Medulla oblongata (tissue), 1 donor: ENCODE results near the gene FZD7.

Source experiments
- DNase-seq: peaks from one replicate; pipeline ENCODE4 v3.0.0-alpha.2; 2015; ENCODE audit errors: extremely low spot score

Gene FZD7

DNA sequence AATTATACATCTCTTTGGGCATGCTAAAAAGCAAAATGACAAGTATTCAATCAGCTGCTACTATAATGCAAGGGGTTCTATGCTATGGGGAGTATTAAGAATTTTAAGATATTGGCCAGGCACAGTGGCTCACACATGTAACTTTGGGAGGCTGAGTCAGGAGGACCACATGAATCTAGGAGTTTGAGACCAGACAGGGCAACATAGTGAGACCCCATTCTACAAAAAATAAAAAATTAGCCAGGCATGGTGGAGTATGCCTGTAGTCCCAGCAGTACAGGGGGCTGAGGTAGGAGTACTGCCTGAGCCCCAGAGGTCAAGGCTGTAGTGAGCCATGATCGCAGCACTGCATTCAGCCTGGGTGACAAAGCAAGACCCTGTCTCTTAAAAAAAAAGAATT, 33.9 kb downstream of the FZD7 start:
- no peak for DNase-seq

- no peak for DNase-seq
Observed at GRCh38 chr2:202069170-202070067, 35.8 kb downstream of the FZD7 start.

DNA sequence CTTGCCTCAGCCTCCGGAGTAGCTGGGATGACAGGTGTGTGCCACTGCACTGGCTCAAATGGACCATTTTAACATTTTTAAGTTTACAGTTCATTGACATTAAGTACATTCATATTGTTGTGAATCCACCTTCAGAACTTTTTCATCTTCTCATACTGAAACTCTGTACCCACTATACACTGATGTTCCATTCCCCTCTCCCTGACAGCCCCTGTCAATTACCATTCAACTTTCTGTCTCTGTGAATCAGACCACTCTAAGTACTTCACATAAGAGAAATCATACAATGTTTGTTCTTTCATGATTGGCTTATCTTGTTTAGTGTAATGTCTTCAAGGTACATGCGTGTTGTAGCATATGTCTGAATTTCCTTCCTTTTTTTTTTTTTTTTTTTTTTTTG, 37.5 kb downstream of the FZD7 start:
- DNase-seq: no peak

GRCh38 chr2:202072226-202072625, 38.6 kb downstream of the FZD7 start:
- no peak for DNase-seq

GRCh38 chr2:202072737-202073401, 39.2 kb downstream of the FZD7 start, which contains the start of gene KIAA2012:
Gene KIAA2012 (plus strand): TSS chr2:202073255. CDS start chr2:202073628, 373 bp downstream.
- DNase-seq: no peak

- no peak for DNase-seq
Observed at GRCh38 chr2:202074324-202074723, 40.7 kb downstream of the FZD7 start.

- no peak for DNase-seq
Observed at GRCh38 chr2:202079310-202079709, 45.7 kb downstream of the FZD7 start.

GRCh38 chr2:202084265-202084664, 50.6 kb downstream of the FZD7 start:
- no peak for DNase-seq
